Brain pericyte (primary cell): ENCODE data around the gene BFSP2.
"Not testable (repeated sequence)": the region's sequence is repeated elsewhere in the genome, so short reads cannot be mapped to it uniquely, and the experiment has no call there.

Source experiments
- DNase-seq: peaks from one replicate; pipeline ENCODE4 v3.0.0-alpha.2; 2012; ENCODE audit warnings: low read depth, low spot score

Gene BFSP2

DNA sequence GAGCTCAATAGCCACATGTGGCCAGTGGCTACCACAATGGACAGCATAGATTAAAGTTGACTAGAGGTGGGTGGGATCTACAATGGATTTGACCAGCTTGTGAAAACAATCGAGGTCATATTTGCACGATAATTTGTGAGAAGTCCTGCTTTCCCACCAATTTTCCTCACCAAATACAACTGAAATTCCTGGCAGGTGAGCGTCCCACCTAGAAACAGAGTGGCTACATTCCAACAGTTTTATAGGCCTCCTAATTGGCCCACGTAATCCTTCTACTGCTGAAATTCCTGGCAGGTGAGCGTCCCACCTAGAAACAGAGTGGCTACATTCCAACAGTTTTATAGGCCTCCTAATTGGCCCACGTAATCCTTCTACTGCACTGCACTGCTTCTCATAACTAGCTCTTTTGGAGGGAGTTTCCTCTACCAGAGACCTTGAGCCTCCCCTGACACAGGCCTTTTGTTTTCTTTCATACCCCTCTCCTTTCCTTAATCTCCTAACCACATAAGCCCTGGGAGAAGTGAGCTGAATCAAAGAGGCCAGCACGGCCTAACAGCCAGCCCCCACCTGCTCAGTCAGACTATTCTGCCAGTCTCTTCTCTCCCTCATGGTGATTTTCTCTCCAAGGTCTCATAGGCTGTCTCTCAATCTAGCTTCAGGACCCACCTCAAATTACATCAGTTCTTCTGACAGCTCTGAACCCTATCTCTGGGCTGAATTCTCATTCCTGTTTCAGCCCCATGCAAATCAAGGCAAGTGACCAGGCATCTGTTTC is 80.2 kb downstream of the BFSP2 start:
- DNase-seq, result no peak

DNA sequence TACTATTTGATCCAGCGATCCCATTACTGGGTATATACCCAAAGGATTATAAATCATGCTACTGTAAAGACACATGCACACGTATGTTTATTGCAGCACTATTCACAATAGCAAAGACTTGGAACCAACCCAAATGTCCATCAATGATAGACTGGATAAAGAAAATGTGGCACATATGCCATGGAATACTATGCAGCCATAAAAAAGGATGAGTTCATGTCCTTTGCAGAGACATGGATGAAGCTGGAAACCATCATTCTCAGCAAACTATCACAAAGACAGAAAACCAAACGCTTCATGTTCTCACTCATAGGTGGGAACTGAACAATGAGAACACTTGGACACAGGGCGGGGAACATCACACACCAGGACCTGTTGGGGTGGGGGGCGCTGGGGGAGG is 82.6 kb downstream of the BFSP2 start:
- not testable (repeated sequence) for DNase-seq

DNA sequence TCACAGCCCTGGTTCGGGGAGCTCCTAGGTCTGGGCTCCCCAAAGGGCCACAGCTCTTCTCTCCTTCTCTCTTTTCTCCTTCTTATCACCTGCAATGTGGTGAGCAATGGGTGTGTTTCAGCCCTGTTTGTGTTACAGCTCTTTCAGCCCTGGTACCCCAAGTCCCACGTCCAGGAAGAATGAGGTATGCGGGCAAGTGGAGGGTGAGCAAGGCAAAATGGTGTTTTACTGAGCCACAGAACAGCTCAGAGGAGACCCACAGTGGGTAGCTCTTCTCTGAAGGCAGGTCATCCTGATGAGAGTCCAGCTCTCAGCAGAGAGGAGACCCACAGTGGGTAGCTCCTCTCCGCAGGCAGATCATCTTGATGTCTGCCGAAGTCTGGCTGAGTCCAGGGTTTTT is 86.8 kb downstream of the BFSP2 start:
- no peak for DNase-seq

DNA sequence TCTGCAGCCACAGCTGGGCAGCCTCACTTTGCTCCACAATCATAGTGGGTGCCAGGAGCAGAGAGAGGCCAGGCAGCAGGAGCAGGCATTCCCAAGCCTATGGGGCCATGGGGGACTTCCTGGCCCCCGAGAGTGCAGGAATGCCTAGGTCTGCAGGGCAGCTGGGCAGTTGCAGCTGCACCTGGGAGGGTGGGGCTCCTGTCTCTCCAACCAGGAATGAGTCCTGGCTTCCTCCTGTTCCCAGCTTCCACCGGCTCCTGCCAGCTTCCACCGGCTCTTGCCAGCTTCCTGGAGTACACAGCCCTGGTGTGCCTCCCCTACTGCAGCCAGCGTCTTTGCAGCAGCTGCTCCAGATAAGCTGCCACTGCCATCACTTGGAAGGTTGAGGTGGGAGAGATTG is 87.3 kb downstream of the BFSP2 start:
- DNase-seq, result no peak

DNA sequence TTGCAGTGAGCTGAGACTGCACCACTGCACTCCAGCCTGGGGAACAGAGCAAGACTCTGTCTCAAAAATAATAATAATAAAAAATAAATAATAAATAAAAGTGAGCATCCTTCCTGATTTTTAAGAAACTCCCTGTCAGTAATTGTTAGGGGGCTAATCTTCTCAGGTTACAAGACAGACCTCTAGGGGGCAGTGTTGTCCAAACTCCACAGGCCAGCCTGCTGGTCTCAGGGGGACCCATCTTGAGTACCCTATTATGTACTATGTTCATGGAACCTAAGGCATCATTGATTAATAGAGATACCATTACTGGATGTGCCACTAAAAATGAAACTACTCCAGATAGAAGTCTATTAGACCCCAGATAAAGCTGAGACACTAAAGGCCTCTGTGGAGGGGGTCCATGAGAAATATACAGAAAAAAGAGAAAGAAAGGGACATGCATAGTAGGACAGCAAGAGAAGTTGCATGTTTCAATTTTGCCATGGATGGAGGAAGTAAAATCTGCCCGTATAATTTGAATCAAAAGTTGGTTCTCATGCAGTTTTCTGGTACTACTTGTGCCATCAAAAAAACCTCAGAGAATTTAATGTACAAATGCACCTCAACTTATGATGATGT is 88.2 kb downstream of the BFSP2 start:
- no peak for DNase-seq

DNA sequence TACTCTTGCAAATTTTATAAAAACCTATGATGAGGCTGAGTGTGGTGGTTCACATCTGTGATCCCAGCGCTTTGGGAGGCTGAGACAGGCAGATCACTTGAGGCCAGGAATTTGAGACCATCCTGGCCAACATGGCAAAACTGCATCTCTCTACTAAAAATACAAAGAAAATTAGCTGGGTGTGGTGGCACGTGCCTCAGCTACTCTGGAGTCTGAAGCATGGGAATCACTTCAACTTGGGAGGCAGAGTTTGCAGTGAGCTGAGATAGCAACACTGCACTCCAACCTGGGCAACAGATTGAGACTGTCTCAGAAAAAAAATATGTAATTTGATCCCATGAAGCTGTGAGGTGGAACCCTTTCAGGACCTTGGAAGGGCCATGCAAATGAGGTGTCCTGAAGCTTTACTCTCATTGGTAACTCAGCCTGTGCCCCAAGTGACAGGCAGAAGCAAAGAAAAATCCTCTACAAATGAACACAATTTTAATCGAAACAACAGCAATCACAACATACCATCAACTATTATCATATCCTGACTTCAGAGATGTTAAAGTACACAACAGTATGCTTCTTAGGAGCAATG is 89.0 kb downstream of the BFSP2 start:
- no peak for DNase-seq

DNA sequence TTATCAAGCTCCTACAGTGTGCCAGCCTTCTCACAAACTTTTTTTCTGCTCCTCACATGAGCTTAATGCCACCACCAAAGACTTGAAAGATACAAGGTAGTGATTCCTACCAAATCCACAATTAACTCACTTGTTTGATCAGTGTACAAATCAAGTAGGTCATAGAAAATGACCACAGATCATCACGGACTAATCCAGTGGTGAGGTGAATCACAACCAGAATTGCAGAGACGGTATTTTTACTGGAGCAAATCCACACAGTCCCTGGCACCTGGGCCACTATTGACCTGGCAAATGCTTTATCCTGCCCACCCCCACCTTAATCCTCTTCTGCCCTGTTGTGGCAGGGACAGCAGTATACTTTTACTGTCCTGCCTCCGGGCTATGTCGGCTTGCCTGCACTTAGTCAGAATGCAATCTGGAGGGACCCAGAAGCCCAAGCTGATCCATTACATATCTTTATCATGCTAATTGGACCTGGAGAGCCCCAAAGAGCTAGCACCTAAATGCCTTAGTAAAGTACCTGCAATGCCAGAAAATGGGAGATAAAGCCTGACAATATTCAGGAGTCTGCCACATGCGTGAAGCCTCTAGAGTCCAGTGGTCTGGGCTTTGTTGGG is 89.7 kb downstream of the BFSP2 start:
- no peak for DNase-seq

DNA sequence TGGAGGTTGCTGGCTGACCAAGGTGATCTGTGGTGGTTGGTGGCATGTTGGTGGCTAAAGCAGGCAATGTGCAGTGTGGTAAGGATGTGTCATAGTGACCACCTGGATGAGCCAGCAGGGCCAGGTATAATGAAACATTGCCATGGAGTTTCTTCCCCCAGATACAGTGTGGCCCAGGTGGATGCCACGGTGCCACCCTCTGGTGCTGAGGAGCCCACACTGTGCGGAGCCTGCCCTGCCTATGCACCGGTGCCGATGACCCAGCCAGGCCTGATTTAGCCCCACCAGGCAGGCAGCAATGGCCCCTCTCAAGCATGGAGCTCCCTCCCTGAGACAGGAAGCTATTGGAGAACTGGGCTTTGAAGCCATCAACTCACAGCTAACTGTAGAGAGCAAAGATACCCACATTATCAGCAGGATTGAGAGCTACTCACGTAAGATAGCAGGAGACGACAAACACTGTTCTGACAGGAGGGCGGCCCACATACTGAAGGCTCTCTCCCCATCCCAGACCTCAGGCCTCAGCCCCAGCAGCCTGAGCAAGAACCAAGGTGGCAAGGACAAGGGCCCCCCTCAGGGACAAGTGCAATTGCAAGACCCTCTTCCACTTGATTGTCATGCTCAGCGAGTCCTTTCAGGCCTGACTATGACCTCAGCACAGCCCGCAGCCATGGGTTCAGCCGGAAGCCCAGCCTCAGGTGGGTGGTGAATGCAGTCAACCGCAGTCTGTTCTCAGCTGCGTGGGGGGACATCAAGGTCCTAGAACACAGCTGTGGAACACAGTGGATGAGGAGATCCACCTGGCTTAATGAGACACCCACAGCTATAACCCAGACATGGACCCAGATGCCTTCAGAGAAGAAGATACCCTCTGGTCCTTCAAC is 90.9 kb downstream of the BFSP2 start:
- DNase-seq, result no peak

DNA sequence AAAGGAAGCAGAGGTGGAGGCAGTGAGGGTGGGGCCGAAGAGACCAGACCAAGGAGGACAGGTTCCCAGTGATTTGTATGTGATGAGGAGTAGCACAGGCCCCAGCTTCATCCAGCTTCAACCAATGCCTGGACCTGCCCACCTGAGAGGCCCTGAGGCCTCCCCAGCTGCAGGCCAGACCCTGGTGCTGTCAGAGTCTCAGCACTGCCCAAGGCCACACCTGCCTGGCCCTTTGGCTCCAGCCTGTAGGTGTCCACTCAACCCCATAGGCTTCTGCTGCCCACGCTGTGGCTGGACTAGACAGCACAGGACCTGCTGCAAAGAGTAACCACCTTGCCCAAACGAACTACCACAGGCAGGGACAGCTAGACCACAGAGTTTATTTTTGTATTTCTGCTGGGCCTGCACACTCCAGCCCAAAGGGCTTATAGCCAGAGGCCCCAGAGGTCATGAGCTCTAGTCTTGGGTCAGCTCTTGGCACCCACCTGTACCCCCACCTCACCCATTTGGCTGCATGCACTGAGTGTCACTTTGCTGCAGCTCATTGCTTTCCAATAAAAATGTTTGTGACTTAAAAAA is 91.7 kb downstream of the BFSP2 start:
- DNase-seq, result no peak

DNA sequence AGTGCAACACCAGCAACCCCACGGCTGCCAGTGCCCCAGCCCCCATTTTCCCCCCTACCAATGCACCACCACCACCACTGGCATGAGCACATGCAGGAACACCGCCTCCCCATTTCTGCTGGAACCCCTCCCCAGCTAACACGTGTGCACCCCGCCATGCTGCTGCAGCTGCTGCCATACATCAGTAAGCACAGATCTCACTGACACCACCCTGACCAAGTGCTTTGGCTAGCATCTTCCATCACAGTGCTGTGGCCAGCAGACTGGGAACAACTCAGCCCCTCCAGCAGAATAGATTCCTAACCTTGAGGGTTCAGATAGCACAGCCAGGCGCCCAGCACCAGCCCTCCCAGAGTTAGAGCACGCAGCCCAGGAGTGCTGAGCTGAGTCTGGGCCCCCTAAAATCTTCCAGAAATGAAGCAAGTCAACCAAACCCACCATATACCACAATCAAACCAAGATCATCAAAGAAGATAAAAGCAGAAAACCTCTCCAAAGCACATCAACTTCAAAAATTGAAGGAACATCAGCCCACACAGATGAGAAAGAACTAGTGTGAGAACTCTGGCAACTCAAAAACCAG is 92.4 kb downstream of the BFSP2 start:
- DNase-seq, result no peak

DNA sequence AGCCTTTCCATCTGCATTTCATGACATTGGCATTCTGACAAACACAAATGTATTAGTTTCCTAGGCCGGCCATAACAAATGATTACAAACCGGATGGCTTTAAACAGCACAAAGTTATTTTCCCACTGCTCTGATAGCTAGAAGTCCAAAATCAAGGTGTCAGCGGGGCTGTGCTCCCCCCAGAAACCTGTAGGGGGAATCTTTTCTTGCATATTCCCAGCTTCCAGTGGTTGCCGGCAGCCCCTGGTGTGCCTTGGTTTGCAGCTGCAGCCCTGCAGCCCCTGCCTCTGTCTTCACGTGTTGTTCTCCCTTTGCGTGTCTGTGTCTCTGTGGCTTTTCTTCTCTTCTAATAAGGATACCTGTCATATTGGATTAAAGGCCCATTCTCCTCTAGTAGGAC is 94.6 kb downstream of the BFSP2 start:
- DNase-seq, result no peak

DNA sequence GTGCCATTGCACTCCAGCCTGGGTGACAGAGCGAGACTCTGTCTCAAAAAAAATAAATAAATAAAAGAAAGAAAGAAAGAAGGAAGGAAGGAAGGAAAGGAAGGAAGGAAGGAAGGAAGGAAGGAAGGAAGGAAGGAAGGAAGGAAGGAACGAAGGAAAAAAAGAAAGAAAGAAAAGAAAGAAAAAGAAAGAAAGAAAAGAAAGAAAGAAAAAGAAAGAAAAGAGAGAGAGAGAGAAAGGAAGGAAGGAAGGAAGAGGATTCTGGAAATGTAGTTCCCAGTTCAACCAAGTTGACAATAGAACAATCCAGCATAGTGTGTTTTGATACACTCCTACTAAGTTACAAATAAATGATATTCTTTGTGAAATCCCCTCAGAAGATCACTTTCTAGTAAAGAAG is 102.7 kb downstream of the BFSP2 start:
- not testable (repeated sequence) for DNase-seq

DNA sequence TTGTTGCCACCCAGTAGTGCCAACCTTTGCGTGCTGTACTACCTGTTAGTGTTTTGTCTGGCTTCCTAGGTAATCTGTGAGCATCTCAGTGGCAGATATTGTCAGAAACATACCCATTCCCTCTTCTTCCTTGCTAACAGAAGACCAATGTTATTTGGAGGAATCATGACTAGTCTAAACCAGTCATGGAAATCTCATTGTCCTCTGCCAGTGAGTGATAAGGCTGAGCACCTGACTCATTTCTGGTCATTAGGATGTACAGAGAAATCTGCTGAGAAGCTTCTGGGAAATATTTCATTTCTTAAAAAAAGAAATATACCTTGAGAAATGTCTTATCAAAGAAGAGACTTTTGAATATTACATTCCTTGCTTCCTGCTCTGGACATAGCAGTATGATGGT is 103.6 kb downstream of the BFSP2 start:
- DNase-seq, result no peak

DNA sequence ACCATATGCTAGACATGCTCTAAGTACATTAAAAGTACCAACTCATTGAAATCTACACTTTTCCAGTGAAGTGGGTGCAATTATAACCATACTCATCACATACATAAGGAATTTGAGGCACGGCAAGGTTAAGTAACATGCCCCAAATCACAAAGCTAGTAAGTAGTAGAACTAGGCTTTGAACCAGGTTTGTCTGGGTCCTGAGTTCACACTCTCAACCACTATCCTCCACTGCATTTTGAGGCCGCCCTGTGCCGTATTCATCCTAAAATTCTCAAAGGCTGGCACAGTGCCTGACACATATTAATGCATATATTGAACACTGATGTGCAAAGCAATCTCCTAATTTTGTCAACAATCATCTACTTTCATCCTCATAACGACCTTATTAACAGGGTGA is 104.9 kb downstream of the BFSP2 start:
- no peak for DNase-seq

DNA sequence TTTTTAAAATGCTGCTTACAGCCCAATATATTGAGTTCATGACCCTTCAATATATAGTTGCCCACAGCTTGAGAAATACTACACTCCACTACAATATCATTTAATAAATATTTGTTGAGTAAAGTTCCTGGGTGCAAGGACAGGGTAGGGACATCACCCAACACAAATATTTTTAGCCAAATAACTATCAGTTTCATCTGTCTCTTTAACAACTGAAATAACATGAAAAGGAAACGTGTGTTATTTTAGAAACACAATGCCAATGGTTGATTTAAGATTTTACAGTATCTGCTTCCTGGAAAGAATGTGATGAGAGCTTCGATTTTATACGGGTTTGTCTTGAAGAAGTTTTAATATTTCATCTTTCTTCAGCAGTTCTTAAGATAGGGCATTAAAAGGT is 106.0 kb downstream of the BFSP2 start:
- no peak for DNase-seq

DNA sequence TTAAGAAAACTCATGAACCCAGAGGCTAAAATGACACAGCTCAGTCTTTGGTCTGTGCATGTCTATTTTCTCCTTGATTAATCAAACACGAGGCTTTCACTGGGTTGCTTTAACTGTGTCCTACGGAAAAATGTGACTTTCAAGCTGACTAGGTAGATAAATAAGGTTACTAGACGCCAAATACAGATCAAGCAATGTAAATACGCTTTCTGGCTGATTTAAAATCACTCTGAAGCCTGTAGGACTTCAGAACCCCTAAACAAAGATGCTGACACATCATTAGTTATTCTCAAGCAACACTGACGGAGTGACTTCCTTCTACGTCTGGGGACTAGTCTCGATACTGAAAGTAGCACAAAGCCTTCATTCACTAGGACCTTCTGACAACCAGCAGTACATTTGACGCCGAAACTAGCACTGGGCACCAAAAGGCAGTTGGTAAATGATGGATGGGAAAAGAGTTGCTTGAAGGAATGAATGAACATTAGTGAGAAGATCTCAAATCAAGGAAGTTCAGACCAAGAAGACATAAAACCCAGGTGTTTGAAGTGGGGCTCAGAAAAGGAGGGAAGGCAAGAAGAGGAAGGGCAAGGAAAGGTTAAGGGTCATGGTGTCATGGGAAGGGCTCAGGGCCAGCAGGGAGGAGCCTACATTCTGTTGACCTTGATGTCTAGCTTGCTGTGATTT is 106.5 kb downstream of the BFSP2 start:
- DNase-seq, result no peak

DNA sequence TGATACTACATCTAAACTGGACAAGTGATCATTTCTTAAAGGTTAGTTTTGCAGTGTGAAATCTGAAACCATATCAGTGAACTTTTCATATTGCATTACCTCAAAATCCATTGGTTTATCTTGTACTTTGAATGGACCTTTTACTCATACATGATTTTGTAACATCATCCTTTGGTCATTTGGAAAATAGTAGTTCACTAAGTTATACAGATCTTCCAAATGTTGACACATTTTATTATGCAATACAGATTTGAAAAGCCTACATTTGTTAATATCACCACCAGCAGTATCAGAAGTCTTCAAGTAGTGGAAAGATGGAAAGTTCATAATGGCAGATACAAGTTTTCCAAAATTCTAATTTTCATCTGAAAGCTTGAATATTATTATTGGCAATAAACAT is 109.6 kb downstream of the BFSP2 start:
- DNase-seq, result no peak

DNA sequence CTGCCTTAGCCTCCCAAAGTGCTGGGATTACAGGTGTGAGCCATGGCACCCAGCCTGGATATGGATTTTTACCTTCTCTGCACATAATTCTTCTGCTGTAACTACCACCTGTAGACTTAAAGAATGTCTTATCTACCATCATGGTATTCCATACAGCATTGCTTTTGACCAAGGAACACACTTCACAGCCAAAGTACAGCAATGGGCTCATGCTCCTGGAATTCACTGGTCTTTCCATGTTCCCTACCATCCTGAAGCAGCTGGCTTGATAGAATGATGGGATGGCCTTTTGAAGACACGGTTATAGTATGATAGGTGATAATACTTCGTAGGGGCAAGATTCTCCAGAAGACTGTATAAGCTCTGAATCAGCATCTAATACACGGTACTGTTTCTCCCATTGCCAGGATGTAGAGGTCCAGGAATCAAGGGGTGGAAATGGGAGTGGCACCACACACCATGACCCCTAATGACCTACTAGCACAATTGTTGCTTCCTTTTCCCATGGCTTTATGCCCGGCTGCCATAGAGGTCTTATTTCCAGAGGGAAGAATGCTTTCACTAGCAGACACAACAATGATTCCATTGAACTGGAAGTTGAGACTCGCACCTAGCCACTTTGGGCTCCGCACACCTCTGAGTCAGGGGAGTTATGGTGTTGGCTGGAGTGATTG is 112.7 kb downstream of the BFSP2 start:
- no peak for DNase-seq

DNA sequence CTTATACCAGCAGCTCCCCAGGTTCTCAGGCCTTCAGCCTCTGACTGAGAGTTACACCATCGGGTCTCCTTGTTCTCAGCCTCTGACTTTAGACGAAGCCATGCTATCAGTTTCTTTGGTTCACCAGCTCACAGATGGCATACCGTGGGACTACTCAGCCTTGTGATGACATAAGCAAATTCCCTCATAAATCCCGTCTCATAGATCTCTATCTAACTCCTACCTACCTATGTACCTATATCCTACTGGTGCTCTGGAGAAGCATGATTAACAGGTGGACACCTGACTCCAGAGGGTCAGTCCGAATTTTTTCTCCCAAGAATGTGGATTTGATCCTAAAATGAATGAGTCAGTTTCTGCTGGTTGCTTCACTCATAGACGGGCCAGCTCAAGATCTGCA is 114.6 kb downstream of the BFSP2 start:
- no peak for DNase-seq

DNA sequence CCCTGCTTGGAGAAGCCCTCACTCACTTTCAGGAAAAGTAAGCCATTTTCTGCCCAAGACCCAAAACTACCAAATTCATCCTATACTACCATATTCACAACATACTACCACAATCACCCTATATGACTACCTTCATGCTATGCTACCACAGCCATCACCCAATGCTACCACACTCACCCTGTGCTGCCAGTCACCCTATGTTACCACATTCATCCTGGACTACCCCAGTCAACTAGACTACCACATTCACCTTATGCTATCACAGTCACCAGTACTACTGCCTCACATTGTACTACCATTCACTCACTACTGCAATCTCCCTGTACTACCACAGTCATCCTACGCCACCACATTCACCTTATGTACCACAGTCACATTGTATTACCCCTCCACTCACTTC is 115.3 kb downstream of the BFSP2 start:
- DNase-seq, result no peak
